Panc1 (cell line): ENCODE data around the gene DLL3. TPM values are rescaled to one million over a fixed set of nuclear protein-coding genes. Genes with fewer than 3 reads are reported as not detected.

Source experiments
- ATAC-seq: fragments of 200-7000 bp; cut with Tn5 transposase; 2 replicates; pipeline ENCODE4 v1.9.1; 2020; ENCODE audit warnings: mild to moderate bottlenecking, moderate library complexity
- BruUV-seq: library from RNA; stranded (reverse); fragments of 400-500 nt; replicated peaks from 2 replicates; lab custom pipeline; 2021; lab: Mats Ljungman, UMichigan
- CTCF ChIA-PET: fragments of 300-600 bp; sonication (Branson Sonifier 250); formaldehyde crosslinking; loops from one replicate; lab custom pipeline; 2022; ENCODE audit warnings: antibody characterized with exemption; lab: Charles Lee
- POLR2A ChIA-PET: fragments of 300-600 bp; sonication (Branson Sonifier 250); formaldehyde crosslinking; loops from one replicate; lab custom pipeline; 2022; ENCODE audit warnings: antibody characterized with exemption; lab: Charles Lee
- DNase-seq: peaks from one replicate; pipeline ENCODE4 v3.0.0-alpha.2; 2010; ENCODE audit warnings: low read depth, low spot score
- H3K27ac ChIP-seq: 2 replicates; pipeline ENCODE4 v1.5.1; 2011; ENCODE audit warnings: mild to moderate bottlenecking, low read length, inconsistent platforms
- H3K27me3 ChIP-seq: fragments of 200-500 bp; sonication (Bioruptor generic); 2 replicates; pipeline ENCODE4 v1.6.0; 2014; ENCODE audit warnings: low read length, inconsistent platforms; ENCODE audit not compliant: control insufficient read depth, insufficient read depth
- H3K36me3 ChIP-seq: fragments of 200-500 bp; sonication (Bioruptor generic); 2 replicates; pipeline ENCODE4 v1.5.1; 2014; ENCODE audit warnings: inconsistent platforms, mild to moderate bottlenecking, low read length, moderate library complexity; ENCODE audit not compliant: control insufficient read depth, insufficient read depth
- H3K4me1 ChIP-seq: 2 replicates; pipeline ENCODE4 v1.5.1; 2011; ENCODE audit warnings: inconsistent platforms, mild to moderate bottlenecking, low read length, moderate library complexity; ENCODE audit not compliant: control insufficient read depth, insufficient read depth
- H3K4me3 ChIP-seq, 2 experiments: 2 replicates each; pipeline ENCODE4 v1.5.1; 2011 to 2012; ENCODE audit warnings: low read depth in 2 of 2, low read length in 2 of 2, mild to moderate bottlenecking in 2 of 2, inconsistent platforms in 1 of 2, moderate library complexity in 1 of 2
- H3K9me3 ChIP-seq: fragments of 200-500 bp; sonication (Bioruptor generic); 2 replicates; pipeline ENCODE4 v1.5.1; 2014; ENCODE audit warnings: low read depth, mild to moderate bottlenecking, inconsistent platforms, low read length, moderate library complexity; ENCODE audit not compliant: control insufficient read depth, insufficient read depth
- CTCF ChIP-seq: fragments of 450-650 bp; IDR thresholded peaks from 2 replicates; pipeline ENCODE4 v1.5.1; 2017; ENCODE audit warnings: mild to moderate bottlenecking
- POLR2AphosphoS5 ChIP-seq: IDR thresholded peaks from 2 replicates; pipeline ENCODE4 v1.6.1; 2012; ENCODE audit warnings: mild to moderate bottlenecking, low read depth, low read length, moderate library complexity
- REST ChIP-seq, 2 experiments: IDR thresholded peaks; 2 replicates each; pipeline ENCODE4 v1.6.1; 2011 to 2012; ENCODE audit warnings: low read depth in 2 of 2, control low read depth in 1 of 2, low read length in 1 of 2, mild to moderate bottlenecking in 1 of 2, moderate library complexity in 1 of 2; ENCODE audit not compliant: insufficient read depth in 1 of 2
- SIN3A ChIP-seq: IDR thresholded peaks from 2 replicates; pipeline ENCODE4 v1.6.1; 2012; ENCODE audit warnings: low read depth, mild to moderate bottlenecking, low read length, moderate library complexity, borderline replicate concordance; ENCODE audit not compliant: insufficient read depth
- TCF7L2 ChIP-seq: IDR thresholded peaks from 2 replicates; pipeline ENCODE4 v1.6.1; 2011; ENCODE audit warnings: mild to moderate bottlenecking, low read depth, low read length, inconsistent platforms
- in situ Hi-C: cut with HindIII; loops from 2 replicates; pipeline ENCODE4 v1.10.0; 2016; ENCODE audit warnings: low sequenced_read_pairs, low pct_unique_long_range_greater_than_20kb
- intact Hi-C: fragments of 100-400 bp; cut with micrococcal nuclease; formaldehyde crosslinking; loops from one replicate; pipeline ENCODE4 v1.10.0; 2022; ENCODE audit not compliant: unreplicated experiment
- total RNA-seq: library from RNA; stranded (reverse); gene quantifications from one replicate; pipeline ENCODE4 v1.2.1, GENCODE V29; 2021; ENCODE audit not compliant: unreplicated experiment

The DLL3 gene
- total RNA-seq, 1 experiment from 2014 or later = 76.9 TPM

GRCh38 chr19:39506598-39506943 lies 7.8 kb downstream of the DLL3 start:
- BruUV-seq = no TSS peak
- intact Hi-C loops (loop anchor here (2.0 kb wide), 1 partner anchor 26 kb away; the partner anchor contains the start of gene TIMM50), in situ Hi-C loops (no loop called here)
- DNase-seq (peak; percentile 80), ATAC-seq (no peak)
- ChIA-PET CTCF (interaction anchor here (0.5 to 4.5 kb wide), 12 partner anchors 9 to 170 kb away, joined by 3 to 34 read pairs (median 5); partner anchors contain the start of genes EID2B, RPS16 and TIMM50), POLR2A (interaction anchor here (0.5 to 4.1 kb wide), 8 partner anchors 9 to 327 kb away, joined by 4 to 38 read pairs (median 6); partner anchors contain the start of genes DYRK1B, EID2B, RPS16 and ZFP36)
- TF ChIP-seq SIN3A = no peak
- TF ChIP-seq POLR2AphosphoS5 = no peak
- no peak for TF ChIP-seq REST (IDR thresholded peaks at IDR 0.05; ENCODE audit: insufficient read depth in 1 of 2, low read depth in 2 of 2, low read length in 1 of 2)
- H3K9me3 ChIP-seq = no peaks in the 10 kb centered on the region
- H3K4me3 ChIP-seq = peak overlapping the region; percentile 39 to 58
- peak overlapping the region; percentile 62 for H3K27ac ChIP-seq
- H3K36me3 ChIP-seq = no peaks in the 10 kb centered on the region
- peaks cover 21% of the 10 kb centered on the region for H3K4me1 ChIP-seq
- H3K27me3 ChIP-seq = no peaks in the 10 kb centered on the region

- ATAC-seq = peak; percentile 90
- no peaks in the 10 kb centered on the region for H3K9me3 ChIP-seq
- BruUV-seq = no TSS peak
- TF ChIP-seq REST (IDR thresholded peaks at IDR 0.05; ENCODE audit: insufficient read depth in 1 of 2, low read depth in 2 of 2, low read length in 1 of 2) (no peak), CTCF (no peak), SIN3A (no peak), POLR2AphosphoS5 (no peak), TCF7L2 (no peak)
- CTCF ChIA-PET = interaction anchor here (0.5 to 4.5 kb wide), 16 partner anchors 8 to 166 kb away, joined by 3 to 34 read pairs (median 5); partner anchors contain the start of genes DLL3, EID2B, RPS16 and TIMM50
- peaks cover 21% of the 10 kb centered on the region for H3K4me1 ChIP-seq
- H3K4me3 ChIP-seq = peak overlapping the region; percentile 39 to 58
- no peaks in the 10 kb centered on the region for H3K27me3 ChIP-seq
- in situ Hi-C loops (no loop called here), intact Hi-C loops (loop anchor here (2.0 kb wide), 1 partner anchor 26 kb away; the partner anchor contains the start of gene TIMM50)
- no peaks in the 10 kb centered on the region for H3K36me3 ChIP-seq
- peak overlapping the region; percentile 81 for H3K27ac ChIP-seq
- peak; percentile 100 for DNase-seq
- POLR2A ChIA-PET = interaction anchor here (0.5 to 4.1 kb wide), 14 partner anchors 8 to 700 kb away, joined by 3 to 38 read pairs (median 5); partner anchors contain the start of genes DLL3, DYRK1B, EID2B and RPS16
Measured at GRCh38 chr19:39506944-39507714, 8.4 kb downstream of the DLL3 start.
